Natural killer cell (primary cell): ENCODE measurements around the gene LARGE1. TPM values are rescaled to one million over a fixed set of nuclear protein-coding genes. Genes with fewer than 3 reads are reported as not detected.

Source experiments
- ATAC-seq, 3 donors: fragments of 150-1000 bp in 2 of 3; fragments of 200-7000 bp in 1 of 3; cut with Tn5 transposase; 1 replicate in 1 of 3; 2 replicates in 2 of 3; pipeline ENCODE4 v1.10.0; 2021; ENCODE audit warnings: mild to moderate bottlenecking in 2 of 3, moderate library complexity in 2 of 3
- DNase-seq, 2 donors: peaks; one replicate each; pipeline versions ENCODE4 v3.0.0 to v3.0.0-alpha.2; 2013 to 2021; ENCODE audit warnings: mixed read lengths in 1 of 2
- H3K27ac ChIP-seq: one replicate; pipeline ENCODE4 v1.5.1; 2013; ENCODE audit warnings: mild to moderate bottlenecking, low read length
- H3K27me3 ChIP-seq: one replicate; pipeline ENCODE4 v1.6.1; 2013; ENCODE audit warnings: low read length; ENCODE audit not compliant: control insufficient read depth, insufficient read depth
- H3K36me3 ChIP-seq: one replicate; pipeline ENCODE4 v1.6.1; 2013; ENCODE audit warnings: low read length; ENCODE audit not compliant: control insufficient read depth, insufficient read depth
- H3K4me1 ChIP-seq: one replicate; pipeline ENCODE4 v1.6.1; 2013; ENCODE audit warnings: low read length; ENCODE audit not compliant: control insufficient read depth, insufficient read depth
- H3K4me3 ChIP-seq: one replicate; pipeline ENCODE4 v1.5.1; 2013; ENCODE audit warnings: low read length
- H3K9me3 ChIP-seq: one replicate; pipeline ENCODE4 v1.6.1; 2013; ENCODE audit warnings: low read length; ENCODE audit not compliant: control insufficient read depth, insufficient read depth
- H3K27ac Mint-ChIP-seq, 2 donors: one replicate each; pipeline ENCODE4 v1.8.0; 2022; ENCODE audit warnings: mild to moderate bottlenecking in 2 of 2, mixed read lengths in 2 of 2, moderate library complexity in 1 of 2
- H3K27me3 Mint-ChIP-seq, 2 donors: one replicate each; pipeline ENCODE4 v1.8.0; 2022; ENCODE audit warnings: low read depth in 2 of 2, mixed read lengths in 2 of 2
- H3K36me3 Mint-ChIP-seq: one replicate; pipeline ENCODE4 v1.8.0; 2022; ENCODE audit warnings: mixed read lengths
- H3K4me1 Mint-ChIP-seq, 2 donors: one replicate each; pipeline ENCODE4 v1.8.0; 2022; ENCODE audit warnings: mixed read lengths in 2 of 2
- H3K4me3 Mint-ChIP-seq: one replicate; pipeline ENCODE4 v1.8.0; 2022; ENCODE audit warnings: mild to moderate bottlenecking, moderate library complexity, mixed read lengths
- H3K9me3 Mint-ChIP-seq, 2 donors: one replicate each; pipeline ENCODE4 v1.8.0; 2022; ENCODE audit warnings: mixed read lengths in 2 of 2
- WGBS: methylation state at CpG from one replicate; pipeline ENCODE4 v1.1.7; 2013; ENCODE audit warnings: missing lambda C conversion rate; ENCODE audit not compliant: insufficient coverage; 5-methylcytosine and 5-hydroxymethylcytosine counted together
- intact Hi-C: fragments of 100-400 bp; cut with micrococcal nuclease; formaldehyde crosslinking; loops from one replicate; pipeline ENCODE4 v1.14.2; 2022
- total RNA-seq, 4 donors: library from RNA; stranded (reverse); fragments of 120-200 nt in 1 of 4; gene quantifications; one replicate each; pipeline versions ENCODE4 v1.2.3 to v1.2.4, GENCODE V29; 2013 to 2022
- TF ChIP-seq, protein P1 (sequence below): fragments of 200-600 bp; IDR thresholded peaks from one replicate; pipeline ENCODE4 v1.8.0; 2022; ENCODE audit warnings: antibody characterized with exemption

LARGE1 gene
- total RNA-seq, 3 donors from 2014 or later (not counting 1 experiment from before 2014, with no cell fraction given) = 2.6 to 11.6 (median 4.1) TPM

DNA sequence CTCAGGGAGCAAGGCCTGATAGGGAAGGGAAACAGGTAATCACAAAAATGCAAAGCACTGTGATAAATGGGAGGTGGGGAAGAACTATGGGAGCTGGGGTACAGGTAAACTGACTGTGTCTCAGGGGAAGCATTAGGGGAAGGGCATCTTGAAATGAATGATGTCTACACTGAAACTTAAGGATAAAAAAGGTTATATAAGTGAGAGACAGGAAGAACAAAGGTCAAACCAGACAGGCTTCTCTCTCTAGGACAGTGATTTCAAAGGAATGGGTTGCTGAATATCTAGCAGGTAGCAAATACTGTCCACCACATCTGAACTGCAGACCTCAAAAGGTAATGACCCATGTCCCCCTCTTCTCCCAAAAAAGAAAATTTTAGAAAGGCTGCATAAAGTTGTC, 529.0 kb downstream of the LARGE1 start:
- H3K9me3 Mint-ChIP-seq = peaks cover 0 to 2% of the 10 kb centered on the region in 2 donors
- no peak for ATAC-seq
- TF ChIP-seq, protein P1, sequence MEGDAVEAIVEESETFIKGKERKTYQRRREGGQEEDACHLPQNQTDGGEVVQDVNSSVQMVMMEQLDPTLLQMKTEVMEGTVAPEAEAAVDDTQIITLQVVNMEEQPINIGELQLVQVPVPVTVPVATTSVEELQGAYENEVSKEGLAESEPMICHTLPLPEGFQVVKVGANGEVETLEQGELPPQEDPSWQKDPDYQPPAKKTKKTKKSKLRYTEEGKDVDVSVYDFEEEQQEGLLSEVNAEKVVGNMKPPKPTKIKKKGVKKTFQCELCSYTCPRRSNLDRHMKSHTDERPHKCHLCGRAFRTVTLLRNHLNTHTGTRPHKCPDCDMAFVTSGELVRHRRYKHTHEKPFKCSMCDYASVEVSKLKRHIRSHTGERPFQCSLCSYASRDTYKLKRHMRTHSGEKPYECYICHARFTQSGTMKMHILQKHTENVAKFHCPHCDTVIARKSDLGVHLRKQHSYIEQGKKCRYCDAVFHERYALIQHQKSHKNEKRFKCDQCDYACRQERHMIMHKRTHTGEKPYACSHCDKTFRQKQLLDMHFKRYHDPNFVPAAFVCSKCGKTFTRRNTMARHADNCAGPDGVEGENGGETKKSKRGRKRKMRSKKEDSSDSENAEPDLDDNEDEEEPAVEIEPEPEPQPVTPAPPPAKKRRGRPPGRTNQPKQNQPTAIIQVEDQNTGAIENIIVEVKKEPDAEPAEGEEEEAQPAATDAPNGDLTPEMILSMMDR = no peak
- intact Hi-C loops = no loop called here
- no peak overlapping the region for H3K27ac Mint-ChIP-seq
- H3K27ac ChIP-seq = no peak overlapping the region
- no peak overlapping the region for H3K4me3 Mint-ChIP-seq
- no peaks in the 10 kb centered on the region for H3K36me3 Mint-ChIP-seq
- no peaks in the 10 kb centered on the region for H3K4me1 ChIP-seq
- H3K4me1 Mint-ChIP-seq = no peaks in the 10 kb centered on the region
- H3K36me3 ChIP-seq = no peaks in the 10 kb centered on the region
- H3K27me3 Mint-ChIP-seq = no peaks in the 10 kb centered on the region
- H3K27me3 ChIP-seq = no peaks in the 10 kb centered on the region
- no peak for DNase-seq
- H3K4me3 ChIP-seq = no peak overlapping the region
- H3K9me3 ChIP-seq = no peaks in the 10 kb centered on the region

DNA sequence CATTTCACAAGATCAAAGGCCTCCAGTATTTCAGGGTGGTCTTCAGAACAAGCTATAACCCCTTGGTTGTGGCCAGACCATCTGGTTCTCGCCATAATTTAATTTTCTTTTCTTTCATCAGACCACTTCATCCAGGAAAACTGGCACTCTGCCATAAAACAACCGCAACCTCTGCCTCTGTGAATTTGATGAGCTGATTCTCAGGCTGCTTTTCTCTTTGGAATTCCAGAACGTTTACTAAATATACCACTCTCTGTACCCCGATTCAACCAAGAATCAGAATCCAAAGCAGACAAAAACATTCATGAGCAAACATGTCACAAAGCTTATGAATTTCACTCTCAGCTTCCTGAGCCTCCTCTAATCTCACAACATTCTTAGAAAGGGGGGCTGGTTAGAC, 530.3 kb downstream of the LARGE1 start:
- intact Hi-C loops = no loop called here
- Mint-ChIP-seq H3K36me3 (no peaks in the 10 kb centered on the region), H3K27ac (no peak overlapping the region), H3K9me3 (peaks cover 0 to 2% of the 10 kb centered on the region in 2 donors), H3K27me3 (no peaks in the 10 kb centered on the region), H3K4me3 (no peak overlapping the region), H3K4me1 (no peaks in the 10 kb centered on the region)
- TF ChIP-seq, protein P1 = no peak
- H3K27ac ChIP-seq = no peak overlapping the region
- DNase-seq (no peak), ATAC-seq (no peak)
- no peaks in the 10 kb centered on the region for H3K9me3 ChIP-seq
- H3K36me3 ChIP-seq = no peaks in the 10 kb centered on the region
- 91% methylated on average over 4 of the region's 4 CpGs for WGBS
- no peaks in the 10 kb centered on the region for H3K27me3 ChIP-seq
- no peak overlapping the region for H3K4me3 ChIP-seq
- H3K4me1 ChIP-seq = no peaks in the 10 kb centered on the region

DNA sequence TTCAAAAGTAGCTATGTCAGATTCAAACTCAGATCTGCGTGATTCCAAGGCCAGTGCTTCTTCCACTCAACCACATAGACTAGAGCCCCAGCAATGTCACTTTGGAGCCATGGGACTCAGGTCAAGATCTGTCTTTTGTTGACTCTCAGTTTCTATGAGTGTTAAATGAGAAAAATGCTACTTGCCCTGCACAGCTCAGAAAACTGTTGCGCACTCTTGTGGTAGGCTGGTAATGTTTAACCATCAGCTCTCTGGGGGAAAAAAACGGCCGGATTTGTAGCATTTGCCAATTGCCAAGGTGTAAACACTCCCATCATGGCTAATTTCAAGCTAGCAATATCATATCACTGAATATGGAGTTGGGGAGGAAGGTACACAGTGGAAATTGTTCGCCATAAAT, 534.0 kb downstream of the LARGE1 start:
- no peaks in the 10 kb centered on the region for H3K4me1 Mint-ChIP-seq
- ATAC-seq (no peak), DNase-seq (no peak)
- no peaks in the 10 kb centered on the region for H3K4me1 ChIP-seq
- no peak overlapping the region for H3K4me3 ChIP-seq
- 91% methylated on average over 5 of the region's 5 CpGs for WGBS
- no peaks in the 10 kb centered on the region for H3K27me3 Mint-ChIP-seq
- no peak overlapping the region for H3K4me3 Mint-ChIP-seq
- intact Hi-C loops = no loop called here
- H3K9me3 ChIP-seq = no peaks in the 10 kb centered on the region
- H3K36me3 ChIP-seq = no peaks in the 10 kb centered on the region
- H3K9me3 Mint-ChIP-seq = peaks cover 0 to 3% of the 10 kb centered on the region in 2 donors
- no peak overlapping the region for H3K27ac Mint-ChIP-seq
- TF ChIP-seq, protein P1 = no peak
- H3K36me3 Mint-ChIP-seq = no peaks in the 10 kb centered on the region
- H3K27me3 ChIP-seq = no peaks in the 10 kb centered on the region
- H3K27ac ChIP-seq = no peak overlapping the region

DNA sequence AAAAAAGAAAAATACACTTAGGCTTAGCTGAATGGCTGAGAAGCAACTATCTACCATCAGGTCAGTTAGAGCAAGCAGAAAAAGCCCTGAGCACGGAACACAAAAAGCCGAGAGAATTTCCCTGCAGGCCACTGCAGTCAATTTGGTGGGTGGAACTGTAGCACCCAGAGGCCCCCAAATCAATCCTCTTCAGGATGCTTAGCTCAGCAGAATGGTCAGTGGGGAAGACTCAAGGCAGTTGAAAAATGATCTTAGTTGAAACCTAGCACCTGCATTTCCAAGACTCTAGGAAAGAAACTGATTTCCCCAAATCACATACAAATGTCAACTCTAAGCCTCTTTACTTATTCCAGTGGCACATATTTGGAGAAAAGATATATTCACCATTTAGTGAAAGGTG, 534.7 kb downstream of the LARGE1 start:
- intact Hi-C loops = no loop called here
- Mint-ChIP-seq H3K9me3 (peaks cover 0 to 3% of the 10 kb centered on the region in 2 donors), H3K27ac (no peak overlapping the region), H3K36me3 (no peaks in the 10 kb centered on the region), H3K27me3 (no peaks in the 10 kb centered on the region), H3K4me3 (no peak overlapping the region), H3K4me1 (no peaks in the 10 kb centered on the region)
- no peak for DNase-seq
- no peak for ATAC-seq
- no peak overlapping the region for H3K4me3 ChIP-seq
- H3K4me1 ChIP-seq = no peaks in the 10 kb centered on the region
- 97% methylated on average over 2 of the region's 2 CpGs for WGBS
- H3K9me3 ChIP-seq = no peaks in the 10 kb centered on the region
- no peak overlapping the region for H3K27ac ChIP-seq
- H3K36me3 ChIP-seq = no peaks in the 10 kb centered on the region
- no peaks in the 10 kb centered on the region for H3K27me3 ChIP-seq
- TF ChIP-seq, protein P1 = no peak
